Measurements from ENCODE around the gene DLGAP4. TPM values are rescaled to one million over a fixed set of nuclear protein-coding genes. Genes with fewer than 3 reads are reported as not detected.

DLGAP4 gene
- total and polyA plus RNA-seq, 2 of the 8 experiments (the other 6 are each of a cell fraction or from before 2014, with no cell fraction given), result 41.2 to 57.2 TPM

GRCh38 chr20:36260316-36260715, 45.8 kb upstream of the DLGAP4 start (continued):
- TF ChIP-seq POLR2A (IDR thresholded peaks at IDR 0.05; ENCODE audit: control extremely low read depth in 1 of 2, low read depth in 2 of 2, low read length in 2 of 2) (no peak), GABPA (IDR thresholded peaks at IDR 0.05; ENCODE audit: borderline replicate concordance, insufficient read depth, low read length) (no peak), KDM5A (IDR thresholded peaks at IDR 0.05; ENCODE audit: low read length) (no peak), CBX5 (IDR thresholded peaks at IDR 0.05; ENCODE audit: low read depth, low read length) (no peak), E2F6 (IDR thresholded peaks at IDR 0.05) (no peak), TCF12 (IDR thresholded peaks at IDR 0.05; ENCODE audit: low read depth, low read length) (no peak), JUND (IDR thresholded peaks at IDR 0.05; ENCODE audit: low read length) (no peak)

Measured in H1 (cell line).